Activated T-helper 17 cell treated with anti-CD3 and anti-CD28 coated beads, Interleukin-2, amount 50 U/mL, for 72 hours (primary cell): ENCODE measurements around the gene BEX5. TPM values are rescaled to one million over a fixed set of nuclear protein-coding genes. Genes with fewer than 3 reads are reported as not detected.
"Not testable (repeated sequence)": the region's sequence is repeated elsewhere in the genome, so short reads cannot be mapped to it uniquely, and the experiment has no call there.

Source experiments
- ATAC-seq: fragments of 150-1000 bp; cut with Tn5 transposase; replicated peaks from 2 replicates; pipeline ENCODE4 v1.10.0; 2021; ENCODE audit warnings: mild to moderate bottlenecking, moderate library complexity
- H3K27ac Mint-ChIP-seq: one replicate; pipeline ENCODE4 v1.8.0; 2022; ENCODE audit warnings: mixed read lengths
- H3K27me3 Mint-ChIP-seq: one replicate; pipeline ENCODE4 v1.8.0; 2022; ENCODE audit warnings: mixed read lengths
- H3K36me3 Mint-ChIP-seq: one replicate; pipeline ENCODE4 v1.8.0; 2022; ENCODE audit warnings: low read depth, mild to moderate bottlenecking, mixed read lengths
- H3K4me1 Mint-ChIP-seq: one replicate; pipeline ENCODE4 v1.8.0; 2022; ENCODE audit warnings: mixed read lengths
- H3K4me3 Mint-ChIP-seq: one replicate; pipeline ENCODE4 v1.8.0; 2022; ENCODE audit warnings: mild to moderate bottlenecking, mixed read lengths
- H3K9me3 Mint-ChIP-seq: one replicate; pipeline ENCODE4 v1.8.0; 2022; ENCODE audit warnings: mixed read lengths
- total RNA-seq, 2 donors: library from RNA; stranded (reverse); gene quantifications; one replicate each; pipeline ENCODE4 v1.2.3, GENCODE V29; 2022

BEX5 gene
- 1 to 10 TPM; 2.4 to 3.4 TPM for total RNA-seq

- Mint-ChIP-seq H3K9me3 (no peaks in the 10 kb centered on the region), H3K4me1 (peaks cover 6% of the 10 kb centered on the region), H3K4me3 (peak within 1 kb of the TSS; percentile 98), H3K27me3 (no peaks in the 10 kb centered on the region), H3K27ac (peak within 1 kb of the TSS; percentile 96), H3K36me3 (no peaks in the 10 kb centered on the region)
- peak; percentile 97 for ATAC-seq
Observed at GRCh38 chrX:102155806-102156179, at the start of gene BEX5. BEX5 (minus strand) TSS chrX:102155977; CDS start chrX:102154265, 1,712 bp downstream.

DNA sequence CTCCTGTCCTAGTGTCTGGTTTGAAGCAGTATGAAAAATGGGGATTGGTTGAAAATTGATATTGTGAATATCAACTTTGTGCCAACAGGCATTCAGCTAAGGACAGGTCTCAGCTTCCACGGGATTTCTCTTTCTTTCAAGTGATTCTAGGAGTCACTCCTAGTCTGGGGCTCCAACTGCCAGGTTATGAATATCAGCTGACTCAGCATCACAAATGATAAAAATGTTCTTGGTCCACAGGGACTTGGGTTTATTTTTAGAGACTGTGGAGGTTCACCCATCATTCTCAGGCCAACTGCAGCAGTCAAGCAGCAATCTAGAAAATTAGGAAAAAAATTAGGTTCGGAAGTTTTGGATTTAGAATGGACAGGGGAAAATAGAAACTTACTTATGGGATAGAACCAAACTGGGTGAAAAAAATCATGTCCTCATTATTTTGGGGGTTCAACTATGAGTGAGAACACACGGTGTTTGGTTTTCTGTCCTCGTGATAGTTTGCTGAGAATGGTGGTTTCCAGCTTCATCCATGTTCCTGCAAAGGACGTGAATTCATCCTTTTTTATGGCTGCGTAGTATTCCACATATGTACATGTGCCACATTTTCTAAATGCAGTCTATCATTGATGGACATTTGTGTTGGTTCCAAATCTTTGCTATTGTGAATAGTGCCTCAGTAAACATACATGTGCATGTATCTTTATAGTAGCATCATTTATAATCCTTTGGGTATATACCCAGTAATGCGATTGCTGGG, 30.4 kb upstream of the BEX5 start:
- ATAC-seq: no peak
- Mint-ChIP-seq H3K4me3 (no peak overlapping the region), H3K27me3 (no peaks in the 10 kb centered on the region), H3K9me3 (no peaks in the 10 kb centered on the region), H3K36me3 (no peaks in the 10 kb centered on the region), H3K27ac (no peak overlapping the region), H3K4me1 (no peaks in the 10 kb centered on the region)

DNA sequence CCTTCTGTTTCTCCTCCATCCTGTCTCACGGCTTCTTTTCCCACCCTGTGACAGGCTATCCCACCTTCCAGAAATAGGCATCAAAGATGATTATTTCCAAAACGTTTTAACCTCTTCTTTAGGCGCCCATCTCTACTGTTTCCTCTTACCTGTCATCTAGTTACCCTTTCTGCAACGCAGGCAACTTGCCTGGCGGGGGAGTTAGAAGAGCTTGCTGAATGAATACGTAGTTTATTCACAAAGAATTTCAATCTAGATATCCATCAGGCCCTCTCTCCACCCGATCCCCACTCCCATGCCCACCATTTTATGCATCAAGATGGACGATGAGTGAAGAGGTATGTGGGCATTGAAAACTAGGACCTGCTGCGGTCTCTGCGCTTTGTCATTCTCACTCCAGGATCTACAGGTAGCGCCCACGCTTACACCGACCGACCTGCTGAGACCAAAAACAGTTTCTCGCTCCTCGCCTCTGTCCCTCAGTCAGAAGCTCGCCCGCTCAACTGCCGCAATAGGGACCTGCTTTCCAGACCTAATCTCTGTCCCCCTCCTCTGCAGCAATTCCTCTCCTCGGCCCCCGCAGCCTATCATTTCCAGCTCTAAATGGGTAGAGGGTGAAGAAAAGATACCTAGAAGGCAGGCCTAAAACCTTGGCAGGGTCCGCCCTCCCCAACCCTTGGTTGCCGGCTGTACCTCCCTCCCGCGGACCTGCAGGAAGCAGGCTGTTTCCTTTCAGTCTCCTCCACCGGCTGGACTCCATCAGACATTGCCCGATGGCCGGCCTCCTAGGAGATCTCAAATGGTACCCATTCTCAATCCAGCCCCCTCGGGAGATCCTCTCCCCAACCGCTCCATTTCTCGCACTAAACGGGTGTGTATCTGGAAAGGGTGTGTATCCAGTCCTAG, 624 bp downstream of the BEX5 start:
- Mint-ChIP-seq H3K4me3 (peak overlapping the region; percentile 98), H3K36me3 (no peaks in the 10 kb centered on the region), H3K4me1 (peaks cover 6% of the 10 kb centered on the region), H3K9me3 (no peaks in the 10 kb centered on the region), H3K27me3 (no peaks in the 10 kb centered on the region), H3K27ac (peak overlapping the region; percentile 96)
- ATAC-seq: peak; percentile 68

DNA sequence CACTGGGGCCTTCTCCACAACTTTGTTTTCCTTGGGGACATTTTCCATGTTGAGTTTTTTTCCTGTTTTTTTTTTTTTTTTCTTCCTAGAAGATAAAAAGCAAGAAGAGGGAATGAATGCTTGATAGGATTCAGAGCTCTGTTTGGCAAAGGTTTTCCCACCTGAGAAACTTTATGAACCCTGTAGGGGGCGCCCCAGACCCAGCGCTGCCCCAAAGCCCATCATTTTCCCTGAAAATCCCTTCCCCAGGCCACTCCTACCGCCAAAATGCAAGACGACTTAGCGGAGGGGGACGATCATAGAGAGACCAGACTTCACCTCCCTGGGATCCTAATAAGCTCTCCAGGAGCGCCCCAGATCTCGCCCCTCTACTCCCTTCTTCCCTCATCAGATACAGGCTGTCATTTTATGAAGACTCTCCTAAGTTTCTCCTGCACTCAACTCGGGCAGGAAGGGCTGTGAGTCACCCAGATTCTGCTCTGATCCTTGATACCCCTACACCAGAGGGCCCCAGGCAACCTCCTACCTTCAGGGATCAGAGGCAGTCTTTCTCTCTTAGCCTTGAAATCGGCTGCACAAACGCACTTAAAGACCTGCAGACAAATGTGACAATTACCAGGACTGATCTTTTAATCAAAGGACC, 1.4 kb downstream of the BEX5 start:
- Mint-ChIP-seq H3K27me3 (no peaks in the 10 kb centered on the region), H3K27ac (peak overlapping the region; percentile 96), H3K4me3 (peak overlapping the region; percentile 98), H3K4me1 (peaks cover 6% of the 10 kb centered on the region), H3K36me3 (no peaks in the 10 kb centered on the region), H3K9me3 (no peaks in the 10 kb centered on the region)
- ATAC-seq: peak; percentile 11

DNA sequence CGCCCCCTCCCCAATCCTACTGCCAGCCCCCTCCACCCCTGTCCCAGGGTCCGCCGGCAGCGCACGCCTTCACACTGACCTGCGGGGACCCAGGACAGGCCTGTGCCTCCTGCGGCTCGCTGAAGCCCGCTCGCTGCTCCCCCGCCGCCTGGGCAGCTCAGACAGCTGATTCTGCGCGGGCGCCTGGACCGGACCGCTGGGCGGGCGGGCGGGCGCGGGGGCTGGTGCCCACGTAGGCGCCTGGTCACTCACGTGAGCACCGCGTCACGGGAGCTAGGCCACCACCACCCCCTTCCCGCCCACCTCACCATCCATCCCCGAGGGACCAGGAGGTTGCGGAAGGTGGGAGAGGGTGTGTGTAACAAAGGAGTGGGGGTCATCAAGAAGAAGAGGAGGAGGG, 13.5 kb downstream of the BEX5 start, which contains the start of gene TCEAL6:
Gene TCEAL6, minus strand, starts transcription at position 208 of the 400 bp plus-strand sequence.
- H3K9me3 Mint-ChIP-seq, H3K4me3 Mint-ChIP-seq, H3K36me3 Mint-ChIP-seq, H3K27ac Mint-ChIP-seq, ATAC-seq, H3K4me1 Mint-ChIP-seq: not testable (repeated sequence)
- peaks cover 18% of the 10 kb centered on the region for H3K27me3 Mint-ChIP-seq

- H3K36me3 Mint-ChIP-seq, H3K9me3 Mint-ChIP-seq, ATAC-seq, H3K4me1 Mint-ChIP-seq, H3K27ac Mint-ChIP-seq, H3K4me3 Mint-ChIP-seq: not testable (repeated sequence)
- peaks cover 18% of the 10 kb centered on the region for H3K27me3 Mint-ChIP-seq
Observed at GRCh38 chrX:102141631-102142030, 14.1 kb downstream of the BEX5 start.

DNA sequence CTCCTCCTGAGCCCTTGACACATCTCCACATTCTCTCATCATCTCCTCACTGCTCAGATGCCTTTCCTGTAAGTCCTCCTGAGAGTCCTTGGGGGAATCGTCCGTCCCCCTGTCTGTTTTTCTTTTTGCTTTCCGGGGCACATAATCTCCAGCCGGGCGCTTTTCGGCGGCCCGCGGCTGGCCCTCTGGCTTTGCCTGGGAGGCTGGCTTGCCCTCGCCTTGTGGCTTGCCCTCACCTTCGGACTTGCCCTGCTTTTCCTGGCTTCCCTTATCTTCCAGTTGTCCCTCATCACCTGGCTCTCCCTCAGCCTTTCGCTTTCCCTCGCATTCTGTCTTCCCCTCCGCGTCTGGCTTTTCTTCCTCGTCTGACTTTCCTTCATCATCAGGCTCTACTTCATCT, 14.9 kb downstream of the BEX5 start:
- ATAC-seq, H3K27ac Mint-ChIP-seq, H3K36me3 Mint-ChIP-seq, H3K4me1 Mint-ChIP-seq, H3K9me3 Mint-ChIP-seq, H3K4me3 Mint-ChIP-seq: not testable (repeated sequence)
- H3K27me3 Mint-ChIP-seq: peaks cover 18% of the 10 kb centered on the region

- ATAC-seq: no peak
- peaks cover 15% of the 10 kb centered on the region for H3K27me3 Mint-ChIP-seq
- peaks cover 2% of the 10 kb centered on the region for H3K4me1 Mint-ChIP-seq
- H3K27ac Mint-ChIP-seq: no peak overlapping the region
- no peaks in the 10 kb centered on the region for H3K36me3 Mint-ChIP-seq
- no peak overlapping the region for H3K4me3 Mint-ChIP-seq
- no peaks in the 10 kb centered on the region for H3K9me3 Mint-ChIP-seq
Observed at GRCh38 chrX:102138064-102138463, 17.7 kb downstream of the BEX5 start.

GRCh38 chrX:102129473-102129872, 26.3 kb downstream of the BEX5 start:
- H3K27me3 Mint-ChIP-seq: peaks cover 22% of the 10 kb centered on the region
- no peak overlapping the region for H3K27ac Mint-ChIP-seq
- no peak for ATAC-seq
- H3K36me3 Mint-ChIP-seq: no peaks in the 10 kb centered on the region
- no peak overlapping the region for H3K4me3 Mint-ChIP-seq
- H3K9me3 Mint-ChIP-seq: no peaks in the 10 kb centered on the region
- no peaks in the 10 kb centered on the region for H3K4me1 Mint-ChIP-seq

GRCh38 chrX:102126863-102127262, 28.9 kb downstream of the BEX5 start:
- ATAC-seq: no peak
- no peak overlapping the region for H3K27ac Mint-ChIP-seq
- no peak overlapping the region for H3K4me3 Mint-ChIP-seq
- no peaks in the 10 kb centered on the region for H3K4me1 Mint-ChIP-seq
- H3K36me3 Mint-ChIP-seq: no peaks in the 10 kb centered on the region
- H3K27me3 Mint-ChIP-seq: peaks cover 22% of the 10 kb centered on the region
- no peaks in the 10 kb centered on the region for H3K9me3 Mint-ChIP-seq

GRCh38 chrX:102126080-102126818, 29.5 kb downstream of the BEX5 start:
- H3K9me3 Mint-ChIP-seq, ATAC-seq, H3K36me3 Mint-ChIP-seq, H3K27ac Mint-ChIP-seq, H3K4me1 Mint-ChIP-seq: not testable (repeated sequence)
- H3K4me3 Mint-ChIP-seq: peak overlapping the region; percentile 46
- H3K27me3 Mint-ChIP-seq: peaks cover 22% of the 10 kb centered on the region

DNA sequence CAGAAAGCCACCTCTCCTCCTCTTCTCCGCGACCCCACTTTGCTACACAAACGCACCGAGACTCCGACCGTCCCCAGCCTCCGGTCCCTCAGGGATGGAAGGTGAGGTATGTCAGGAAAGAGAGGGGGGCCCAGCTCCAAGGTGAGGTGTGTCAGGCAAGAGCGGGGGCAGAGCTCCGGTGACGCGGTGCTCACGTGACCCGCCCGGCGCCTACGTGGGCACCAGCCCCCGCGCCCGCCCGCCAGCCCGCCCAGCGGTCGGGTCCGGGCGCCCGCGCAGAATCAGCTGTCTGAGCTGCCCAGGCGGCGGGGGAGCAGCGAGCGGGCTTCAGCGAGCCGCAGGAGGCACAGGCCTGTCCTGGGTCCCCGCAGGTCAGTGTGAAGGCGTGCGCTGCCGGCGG, 30.3 kb downstream of the BEX5 start, which contains the start of gene TCEAL2:
Gene TCEAL2, plus strand, starts transcription at position 244 of the 400 bp plus-strand sequence. CDS start 1,152 bp downstream, outside the sequence.
- H3K36me3 Mint-ChIP-seq, H3K27ac Mint-ChIP-seq, H3K9me3 Mint-ChIP-seq, H3K4me1 Mint-ChIP-seq: not testable (repeated sequence)
- peak within 1 kb of the TSS; percentile 65 for H3K4me3 Mint-ChIP-seq
- H3K27me3 Mint-ChIP-seq: peaks cover 16% of the 10 kb centered on the region
- ATAC-seq: peak; percentile 44

GRCh38 chrX:102125014-102125413, 30.8 kb downstream of the BEX5 start:
- not testable (repeated sequence) for H3K9me3 Mint-ChIP-seq, ATAC-seq, H3K27ac Mint-ChIP-seq, H3K36me3 Mint-ChIP-seq, H3K4me1 Mint-ChIP-seq
- H3K27me3 Mint-ChIP-seq: peaks cover 16% of the 10 kb centered on the region
- peak overlapping the region; percentile 65 for H3K4me3 Mint-ChIP-seq

GRCh38 chrX:102115748-102116147, 40.0 kb downstream of the BEX5 start:
- Mint-ChIP-seq H3K4me3 (no peak overlapping the region), H3K27ac (no peak overlapping the region), H3K4me1 (no peaks in the 10 kb centered on the region), H3K27me3 (peaks cover 10% of the 10 kb centered on the region), H3K36me3 (no peaks in the 10 kb centered on the region), H3K9me3 (peaks cover 6% of the 10 kb centered on the region)
- no peak for ATAC-seq
